ENCODE measurements around the gene BAIAP2L1.

GRCh38 chr7:98357751-98358161 lies 43.1 kb downstream of the BAIAP2L1 start:
- TF ChIP-seq ZNF112 (tag by site-specific recombination; IDR thresholded peaks at IDR 0.05) (no peak), CTCF (tag by site-specific recombination; IDR thresholded peaks at IDR 0.05) (no peak), EGR2 (tag by site-specific recombination; IDR thresholded peaks at IDR 0.05; ENCODE audit: low read depth) (no peak), ZNF18 (tag by site-specific recombination; IDR thresholded peaks at IDR 0.05) (no peak)
